ENCODE results near the gene SFRP2.

- TF ChIP-seq CTCF (IDR thresholded peaks at IDR 0.05) (no peak), POLR2A (IDR thresholded peaks at IDR 0.05) (no peak)
Observed at GRCh38 chr4:153825691-153826090, 36.8 kb upstream of the SFRP2 start.

All from body of pancreas (tissue), 4 donors.